CD4-positive, alpha-beta T cell treated with Interleukin-10 for 1 hour (primary cell): Measurements from ENCODE around the gene TMEM38A.
A peak's percentile ranks its signal among the peaks of the same experiment; 100 is the strongest.

Experiments used
- DNase-seq: peaks from one replicate; pipeline ENCODE4 v3.0.0-alpha.2; 2020

TMEM38A gene, protein sequence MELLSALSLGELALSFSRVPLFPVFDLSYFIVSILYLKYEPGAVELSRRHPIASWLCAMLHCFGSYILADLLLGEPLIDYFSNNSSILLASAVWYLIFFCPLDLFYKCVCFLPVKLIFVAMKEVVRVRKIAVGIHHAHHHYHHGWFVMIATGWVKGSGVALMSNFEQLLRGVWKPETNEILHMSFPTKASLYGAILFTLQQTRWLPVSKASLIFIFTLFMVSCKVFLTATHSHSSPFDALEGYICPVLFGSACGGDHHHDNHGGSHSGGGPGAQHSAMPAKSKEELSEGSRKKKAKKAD

DNA sequence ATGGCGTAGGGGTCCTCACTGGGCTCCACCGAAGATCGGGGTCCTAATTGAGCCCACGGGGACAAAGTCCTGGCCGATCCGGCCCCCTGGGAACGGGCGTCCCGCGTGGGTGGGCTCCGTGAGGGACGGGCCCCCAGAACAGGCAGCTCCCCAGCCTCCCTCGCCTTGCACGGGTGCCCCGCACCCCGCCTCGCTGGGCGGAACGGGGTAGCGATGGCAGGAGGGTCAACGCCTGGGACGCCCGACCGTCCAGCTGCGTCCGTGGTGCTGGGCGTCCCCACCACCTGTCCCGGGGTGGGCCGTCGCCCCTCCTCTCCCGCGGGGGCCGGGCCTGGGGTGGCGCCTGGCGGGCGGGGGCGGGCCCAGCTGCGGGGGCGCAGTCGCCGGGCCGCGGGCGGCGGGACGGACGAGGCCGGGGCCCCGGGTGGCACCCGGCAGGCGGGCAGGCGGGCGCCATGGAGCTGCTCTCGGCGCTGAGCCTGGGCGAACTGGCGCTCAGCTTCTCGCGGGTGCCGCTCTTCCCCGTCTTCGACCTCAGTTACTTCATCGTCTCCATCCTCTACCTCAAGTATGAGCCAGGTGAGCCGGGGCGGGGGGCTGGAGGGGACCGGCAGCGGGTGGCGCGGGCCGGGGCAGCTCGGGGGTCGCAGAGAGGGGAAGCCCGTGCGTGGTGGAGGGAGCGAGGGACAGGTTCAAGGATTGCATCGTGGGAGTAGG lies at the start of gene TMEM38A:
TMEM38A (plus strand) TSS at position 377 of the 717 bp plus-strand sequence; CDS start at position 456, 79 bp downstream.
- DNase-seq, result peak; percentile 55

- no peak for DNase-seq
Observed at GRCh38 chr19:16612636-16613035, 48.3 kb upstream of the TMEM38A start.

DNA sequence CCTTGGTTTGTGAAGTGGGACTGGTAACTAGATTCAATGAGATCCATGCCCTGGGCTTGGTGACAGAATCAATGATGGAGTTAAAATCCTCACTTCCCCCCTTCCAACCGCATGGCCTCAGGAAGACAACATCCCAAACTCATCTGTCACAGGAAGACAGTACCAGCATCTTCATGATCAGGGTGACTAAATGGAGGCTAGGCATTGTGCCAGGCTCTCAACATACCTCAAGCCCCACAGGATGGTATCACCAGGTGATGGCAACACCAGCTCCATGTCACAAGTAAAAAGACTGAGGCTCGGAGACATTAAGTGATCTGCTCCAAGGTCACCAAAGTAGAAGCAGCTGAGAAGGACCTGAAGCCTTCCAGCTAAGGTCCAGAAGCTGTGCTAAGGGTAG lies 47.1 kb upstream of the TMEM38A start:
- no peak for DNase-seq

GRCh38 chr19:16614941-16615340 lies 46.0 kb upstream of the TMEM38A start:
- no peak for DNase-seq

DNA sequence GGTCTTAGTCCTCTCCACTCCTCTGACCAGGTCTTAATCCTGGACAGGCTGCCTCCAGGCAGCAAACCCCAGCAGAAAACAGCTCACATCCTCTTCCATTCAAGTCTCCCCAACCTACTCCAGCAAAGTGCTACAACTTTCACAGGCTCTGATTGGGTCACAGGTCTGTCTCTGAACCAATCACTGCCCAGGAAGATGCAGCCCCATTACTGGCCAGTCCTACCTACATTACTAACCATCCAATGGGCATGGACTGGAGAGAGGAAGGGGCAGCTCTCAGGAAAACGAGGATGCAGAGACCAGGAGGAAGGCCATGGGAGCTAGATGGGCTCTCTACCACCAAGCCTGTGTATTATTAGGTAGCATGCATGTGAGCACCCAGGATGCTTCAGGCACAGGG lies 45.1 kb upstream of the TMEM38A start:
- no peak for DNase-seq

DNA sequence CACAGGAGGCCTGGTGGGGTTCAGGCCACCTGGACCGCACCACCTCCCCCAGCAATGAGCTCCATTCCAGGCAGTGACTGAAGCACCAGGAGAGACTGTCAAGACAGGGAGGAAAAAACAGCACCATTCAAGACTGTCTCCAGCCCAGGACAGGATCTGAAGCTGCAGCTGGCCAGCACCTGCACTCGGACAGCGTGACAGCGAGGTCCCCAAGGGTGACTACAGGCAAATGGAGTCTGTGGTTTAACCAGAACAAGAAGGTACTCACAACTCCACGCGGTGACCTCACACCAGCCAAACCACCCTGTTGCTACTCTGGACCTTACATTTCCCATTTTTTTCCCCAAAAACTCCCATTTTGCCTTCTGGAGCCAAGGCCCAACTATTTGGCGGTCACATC lies 42.7 kb upstream of the TMEM38A start:
- DNase-seq, result no peak

DNA sequence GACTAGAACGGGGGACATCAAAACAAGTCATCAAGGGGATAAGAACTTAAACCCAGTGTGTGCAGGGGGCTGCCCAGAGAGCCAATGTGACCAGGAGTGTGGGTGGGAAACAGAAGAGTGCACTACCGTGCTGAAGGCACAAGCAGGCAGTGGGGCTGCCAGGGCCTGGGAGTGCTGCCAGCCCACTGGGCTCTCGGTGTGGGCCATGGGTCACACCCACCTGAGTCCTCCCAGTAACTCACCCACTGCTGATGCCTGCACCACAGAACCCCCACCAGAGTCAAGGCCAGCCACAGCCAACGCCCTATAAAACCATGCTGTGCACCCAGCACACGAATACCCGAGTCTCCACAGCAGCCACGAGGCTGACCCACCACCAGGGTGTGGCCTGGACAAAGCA lies 41.5 kb upstream of the TMEM38A start:
- no peak for DNase-seq

GRCh38 chr19:16620018-16620417 lies 40.9 kb upstream of the TMEM38A start:
- DNase-seq, result no peak

DNA sequence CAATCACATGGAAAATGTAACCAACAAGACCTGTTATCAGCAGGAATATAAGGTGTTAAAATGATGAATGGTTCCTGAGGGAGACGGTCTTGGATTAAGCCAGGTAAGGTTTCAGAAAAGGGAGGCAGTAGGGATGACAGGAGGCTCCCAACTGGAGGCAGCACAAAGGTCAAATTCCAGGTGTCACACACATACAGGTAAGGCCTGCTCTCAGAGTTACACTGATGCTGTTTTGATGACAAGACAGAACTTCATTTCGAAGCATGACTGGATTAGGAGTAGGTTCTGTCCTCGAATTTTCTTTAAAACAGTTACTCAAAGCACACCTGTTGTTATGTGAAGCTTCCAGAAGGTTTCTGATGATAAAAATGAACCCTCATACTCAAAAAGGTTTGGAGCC lies 40.4 kb upstream of the TMEM38A start:
- DNase-seq, result no peak

DNA sequence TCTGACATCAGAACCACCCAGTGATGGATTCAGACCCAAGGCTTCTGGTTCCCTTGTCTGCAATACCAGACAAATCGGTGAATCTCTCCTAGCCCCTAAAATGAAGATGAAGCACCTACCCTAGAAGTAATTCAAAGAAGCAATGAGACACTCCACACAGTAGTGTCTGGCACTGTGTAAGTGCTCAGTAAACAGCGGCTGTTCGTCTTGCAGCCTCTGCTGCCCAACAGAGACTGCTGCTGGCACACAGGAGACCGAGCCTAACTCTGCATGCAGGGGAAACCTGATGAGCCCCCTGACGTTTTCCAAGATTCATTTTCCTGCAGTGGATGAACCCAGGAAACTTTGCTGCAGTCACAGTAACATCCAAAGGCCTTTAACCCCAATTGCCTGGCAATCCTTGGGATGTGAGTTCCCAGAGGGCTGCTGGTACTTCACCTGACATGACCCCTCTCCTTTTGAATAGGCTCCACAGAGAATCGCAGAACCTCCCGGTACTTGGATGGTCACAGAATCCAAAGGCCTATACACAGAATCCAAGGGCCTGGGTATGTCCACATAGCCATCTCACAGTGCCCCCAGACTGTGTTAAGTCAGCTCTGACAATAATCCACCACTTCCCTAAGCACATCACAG lies 39.7 kb upstream of the TMEM38A start:
- DNase-seq, result no peak

- DNase-seq, result no peak
Observed at GRCh38 chr19:16623066-16623465, 37.9 kb upstream of the TMEM38A start.

GRCh38 chr19:16623576-16623975 lies 37.4 kb upstream of the TMEM38A start:
- DNase-seq, result no peak

- no peak for DNase-seq
Observed at GRCh38 chr19:16624236-16624635, 36.7 kb upstream of the TMEM38A start.

GRCh38 chr19:16625163-16625958 lies 35.6 kb upstream of the TMEM38A start:
- no peak for DNase-seq

DNA sequence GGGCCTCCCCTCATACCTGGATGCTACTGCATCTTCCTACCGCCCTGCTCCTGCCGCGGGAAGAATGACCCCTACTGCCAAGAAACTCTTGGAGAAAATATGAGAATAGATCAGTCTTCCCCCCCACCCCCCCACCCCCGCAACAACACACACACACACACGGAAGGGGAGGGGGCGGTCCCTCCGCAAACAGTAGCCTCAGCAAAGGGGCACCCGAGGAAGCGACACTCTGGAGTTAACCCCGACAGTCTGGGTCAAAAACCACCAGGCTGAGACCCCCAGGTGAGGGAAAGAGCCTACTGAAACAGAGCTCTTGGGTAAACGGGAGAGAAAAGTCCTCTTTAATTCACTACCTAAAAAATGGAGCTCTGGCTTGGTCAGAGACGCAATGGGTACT lies 34.1 kb upstream of the TMEM38A start:
- DNase-seq, result peak; percentile 14

DNA sequence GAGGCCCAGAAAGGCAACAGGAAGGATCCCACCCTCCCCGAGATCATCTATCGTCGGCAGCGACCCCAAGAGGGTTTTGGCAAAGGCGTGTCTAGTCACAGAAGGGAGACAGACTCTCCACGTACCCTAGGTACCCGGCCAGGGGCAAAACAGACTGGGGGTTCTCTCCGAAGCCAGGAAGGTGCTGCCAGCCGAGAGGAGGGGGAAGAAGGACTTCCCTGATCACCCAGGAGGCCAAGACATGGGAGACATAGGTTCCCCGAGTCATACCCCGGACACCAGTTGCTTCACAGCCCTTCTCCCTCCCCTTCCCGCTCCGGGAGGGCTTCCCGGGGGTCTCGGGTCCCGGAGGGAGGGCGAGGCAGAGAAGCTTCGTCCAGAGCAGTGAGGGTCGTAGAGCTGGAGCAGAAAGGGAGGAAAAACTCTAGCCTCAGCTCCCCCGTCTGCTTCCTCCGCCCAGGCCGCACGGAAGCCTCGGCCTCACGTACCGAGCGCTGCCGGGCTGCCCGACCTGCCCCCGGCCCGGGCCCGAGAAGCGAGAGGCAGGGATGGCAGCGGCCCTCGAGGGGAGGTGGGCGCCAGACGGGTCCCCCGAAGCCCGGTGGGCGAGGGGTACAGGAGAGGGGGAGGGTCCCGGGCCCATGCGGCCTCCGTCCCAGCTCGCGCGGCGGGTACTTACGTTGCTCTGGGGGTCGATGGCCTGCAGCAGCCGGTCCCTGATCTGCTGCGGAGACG lies 33.6 kb upstream of the TMEM38A start:
- peak; percentile 20 for DNase-seq

DNA sequence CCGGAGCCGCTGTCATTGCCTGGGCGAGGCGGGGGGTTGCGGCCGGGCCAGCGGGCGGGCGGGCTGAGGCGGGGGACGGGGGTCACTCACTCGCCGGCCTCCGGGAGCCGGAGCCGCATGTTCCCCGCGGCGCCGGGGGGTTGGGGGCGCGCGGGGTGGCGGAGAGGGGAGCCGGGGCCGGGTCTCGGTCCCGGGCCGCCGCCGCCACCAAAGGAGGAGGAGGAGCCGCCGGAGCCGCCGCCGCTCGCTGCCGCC lies 33.1 kb upstream of the TMEM38A start:
- DNase-seq, result no peak

DNA sequence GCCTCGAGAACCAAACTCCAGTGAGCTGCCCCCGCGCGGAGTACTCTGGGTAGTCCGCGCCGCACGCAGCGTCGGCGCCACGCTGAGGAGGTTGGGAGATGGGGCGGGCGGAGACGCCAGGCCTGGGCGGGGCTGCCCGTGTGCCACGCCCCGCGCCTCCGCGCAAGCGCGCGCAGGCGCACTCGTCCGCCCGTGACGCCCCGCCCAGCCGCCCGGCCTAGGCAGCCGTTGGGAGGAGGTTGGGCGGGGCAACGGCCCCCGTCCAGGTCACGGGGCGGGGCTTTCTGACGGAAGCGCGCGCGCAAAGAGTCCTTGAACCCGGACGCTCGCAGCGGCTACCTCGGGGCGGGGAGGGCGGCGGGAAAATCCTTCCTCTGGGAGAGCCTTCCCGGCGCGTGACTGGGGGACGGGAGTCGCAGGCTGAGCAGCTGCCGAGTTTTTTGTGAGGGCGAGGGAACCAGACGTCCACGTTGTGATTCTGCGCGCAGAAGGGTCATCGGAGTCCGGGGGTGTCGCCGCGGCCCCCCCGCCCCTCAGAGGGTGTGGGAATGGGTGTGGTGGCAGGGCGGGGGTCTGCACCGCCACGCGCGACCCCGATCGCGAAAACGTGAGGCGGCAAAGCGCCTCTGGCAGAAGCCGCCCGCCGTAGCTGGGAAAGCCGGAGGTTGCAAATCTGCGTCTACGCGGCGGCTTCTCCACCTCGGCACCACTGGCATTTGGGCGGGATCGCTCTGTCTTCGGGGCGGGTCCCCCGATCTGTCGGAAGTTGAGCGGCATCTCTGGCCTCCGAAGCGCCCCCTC lies 32.6 kb upstream of the TMEM38A start, which contains the start of gene MED26:
MED26 (minus strand) TSS at position 22 of the 801 bp plus-strand sequence. CDS start 261 bp downstream, outside the sequence.
- DNase-seq, result peak; percentile 95

DNA sequence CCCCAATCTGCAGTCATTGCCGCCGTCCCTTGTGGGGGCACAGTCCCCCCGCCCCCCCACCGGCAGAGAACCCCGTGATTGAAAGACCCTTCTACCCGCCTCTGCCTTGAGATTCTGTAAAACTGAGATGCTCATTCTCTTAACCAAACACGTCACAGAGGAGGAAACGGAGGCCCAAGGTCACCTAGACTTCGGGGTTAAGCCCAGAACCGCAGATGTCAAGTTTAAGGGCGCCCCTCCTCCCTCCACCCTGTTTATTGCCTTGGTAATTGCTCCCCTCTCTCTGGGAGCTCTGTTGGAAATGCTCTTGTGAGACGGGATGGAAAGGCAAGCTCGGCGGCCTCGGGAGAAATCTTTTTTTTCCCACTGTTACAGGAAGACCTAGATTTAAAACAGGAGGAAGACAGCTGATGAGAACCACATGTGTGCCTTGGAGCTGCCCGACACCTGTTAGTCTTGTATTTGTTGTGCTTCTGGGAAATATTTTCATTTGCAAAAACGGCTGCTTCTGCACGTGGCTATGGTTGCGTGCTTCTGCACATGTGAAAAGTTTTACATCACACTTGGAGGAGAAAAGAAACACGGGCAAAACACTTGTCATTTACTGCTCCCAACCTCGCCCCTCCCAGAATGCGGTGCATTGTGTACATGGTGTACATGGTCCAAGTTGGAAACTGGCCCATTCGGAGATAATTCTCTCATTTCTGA lies 31.8 kb upstream of the TMEM38A start:
- DNase-seq, result no peak

- no peak for DNase-seq
Observed at GRCh38 chr19:16631465-16631864, 29.5 kb upstream of the TMEM38A start.

DNA sequence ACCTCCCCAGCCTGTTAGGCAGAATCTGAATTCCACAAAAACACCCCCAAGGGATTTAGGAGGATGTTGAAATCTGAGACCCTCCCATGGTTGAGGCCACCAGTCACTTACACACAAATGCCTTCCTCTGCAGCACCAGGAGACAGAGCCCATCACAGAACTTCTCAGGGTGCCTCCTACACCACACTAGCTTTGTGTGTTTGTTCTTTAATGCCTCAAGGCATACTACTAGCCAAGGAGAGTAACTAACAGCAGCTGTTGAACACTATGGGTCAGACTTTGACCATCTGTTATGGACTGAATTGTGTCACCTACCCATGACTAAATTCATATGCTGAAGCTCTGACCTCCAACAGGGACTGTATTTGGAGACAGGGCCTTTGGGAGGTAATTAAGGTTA lies 23.4 kb upstream of the TMEM38A start:
- DNase-seq, result no peak
